Lung (tissue), 12 donors: ENCODE measurements around the gene TMEM151B. TPM values are rescaled to one million over a fixed set of nuclear protein-coding genes. Genes with fewer than 3 reads are reported as not detected.

Source experiments
- ATAC-seq: fragments of 200-7000 bp; cut with Tn5 transposase; one replicate; pipeline ENCODE4 v1.9.1; 2020; ENCODE audit warnings: moderate number of reproducible peaks; ENCODE audit not compliant: insufficient read depth, low FRiP score
- DNase-seq, 3 donors: peaks; one replicate each; pipeline ENCODE4 v3.0.0-alpha.2; 2013 to 2017
- H3K27ac ChIP-seq, 2 donors: one replicate each; pipeline ENCODE4 v1.5.1; 2013; ENCODE audit warnings: mild to moderate bottlenecking in 2 of 2, moderate library complexity in 2 of 2, control low read depth in 1 of 2, inconsistent platforms in 1 of 2, low read depth in 1 of 2, low read length in 1 of 2
- H3K27me3 ChIP-seq, 3 donors: one replicate each; pipeline ENCODE4 v1.5.1; 2013; ENCODE audit warnings: low read length in 2 of 3; ENCODE audit not compliant: control insufficient read depth in 3 of 3, insufficient read depth in 3 of 3
- H3K36me3 ChIP-seq, 4 donors: one replicate each; pipeline ENCODE4 v1.5.1; 2013; ENCODE audit warnings: low read length in 4 of 4, mild to moderate bottlenecking in 1 of 4, moderate library complexity in 1 of 4; ENCODE audit not compliant: control insufficient read depth in 4 of 4, insufficient read depth in 4 of 4
- H3K4me1 ChIP-seq, 5 donors: one replicate each; pipeline ENCODE4 v1.5.1; 2013; ENCODE audit warnings: low read length in 5 of 5, mild to moderate bottlenecking in 2 of 5, moderate library complexity in 1 of 5; ENCODE audit not compliant: control insufficient read depth in 5 of 5, insufficient read depth in 5 of 5
- H3K4me3 ChIP-seq: one replicate; pipeline ENCODE4 v1.5.1; 2013; ENCODE audit warnings: mild to moderate bottlenecking, control low read depth, moderate library complexity
- H3K9ac ChIP-seq, 2 donors: one replicate each; pipeline ENCODE4 v1.5.1; 2013; ENCODE audit warnings: low read length in 2 of 2, control low read depth in 1 of 2; ENCODE audit not compliant: insufficient read depth in 1 of 2
- H3K9me3 ChIP-seq, 4 donors: one replicate each; pipeline ENCODE4 v1.5.1; 2013; ENCODE audit warnings: low read length in 3 of 4, mild to moderate bottlenecking in 1 of 4, moderate library complexity in 1 of 4; ENCODE audit not compliant: control insufficient read depth in 4 of 4, insufficient read depth in 3 of 4
- WGBS, 2 donors: extraction: QIAGEN DNeasy Blood & Tissue Kit; methylation state at CpG; one replicate each; pipeline ENCODE4 v1.1.7; 2013; 5-methylcytosine and 5-hydroxymethylcytosine counted together
- polyA plus RNA-seq, 2 donors: library from polyadenylated mRNA; stranded (reverse); fragments of 200-250 nt; gene quantifications; one replicate each; pipeline ENCODE4 v1.2.1, GENCODE V29; 2013
- total RNA-seq, 2 donors: library from RNA; depleted of rRNA in 1 of 2; stranded (reverse); fragments of >200 nt in 1 of 2; gene quantifications; one replicate each; pipeline ENCODE4 v1.2.1, GENCODE V29; 2014 to 2021
- TF ChIP-seq, protein P1 (sequence below): IDR thresholded peaks from 2 replicates; pipeline ENCODE4 v1.5.1; 2012; ENCODE audit warnings: mild to moderate bottlenecking; ENCODE audit errors: control extremely low read depth, extremely low read depth
- donor health status: control.
- donor health status: control.
- donor health status: Bipolar disorder and iron deficiency.
- donor health status: healthy.
- donor health status: DM: yes; HTN: yes; CAD: no.

TMEM151B gene
- total and polyA plus RNA-seq, 4 donors, result 0.02 to 0.21 (median 0.08) TPM

DNA sequence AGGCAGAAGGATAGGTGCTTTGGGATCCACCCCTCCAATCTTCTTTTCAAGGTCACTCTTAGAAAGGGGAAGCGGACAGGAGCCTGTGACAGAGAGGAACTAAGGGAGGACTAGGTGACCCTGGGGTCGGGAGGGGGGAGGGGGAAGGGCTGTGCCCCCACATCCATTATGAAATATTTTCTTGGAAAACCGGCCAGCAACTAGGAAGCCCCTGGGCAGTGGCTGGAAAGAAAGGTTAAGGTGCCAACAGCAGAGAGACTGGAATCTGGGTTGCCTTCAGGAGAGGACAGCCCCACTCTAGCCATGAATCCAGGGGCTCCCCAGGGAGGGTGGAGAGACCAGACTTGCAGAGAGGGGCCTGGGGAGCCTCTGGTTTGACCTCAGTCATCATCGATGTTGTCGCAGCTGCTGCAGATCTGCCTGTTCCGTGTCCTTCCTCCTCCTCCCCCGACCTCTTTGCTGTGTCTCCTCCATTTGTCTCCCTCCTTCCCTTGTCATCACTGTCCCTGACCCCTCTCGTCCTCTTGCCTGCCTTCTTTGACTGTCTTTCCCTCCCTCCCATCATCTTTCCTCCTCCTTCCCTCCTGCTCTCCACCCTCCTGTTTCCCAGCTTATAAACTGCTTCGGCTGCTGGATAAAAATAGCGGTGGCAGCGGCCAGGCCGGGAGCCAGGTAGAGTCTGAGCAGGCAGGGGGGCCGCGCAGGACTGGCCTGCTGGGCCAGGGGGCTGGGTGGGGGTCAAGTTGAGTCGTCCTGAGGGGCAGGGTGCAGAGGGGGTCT lies 43.7 kb upstream of the TMEM151B start:
- Histone ChIP-seq H3K9ac (no peak overlapping the region), H3K9me3 (no peaks in the 10 kb centered on the region), H3K27ac (peak overlapping the region; percentile 10 to 87), H3K27me3 (no peaks in the 10 kb centered on the region), H3K36me3 (peaks cover 0 to 11% (median 1%) of the 10 kb centered on the region in 4 donors), H3K4me1 (peaks cover 8 to 28% (median 17%) of the 10 kb centered on the region in 5 donors), H3K4me3 (no peak overlapping the region)
- ATAC-seq, result no peak
- TF ChIP-seq, protein P1, sequence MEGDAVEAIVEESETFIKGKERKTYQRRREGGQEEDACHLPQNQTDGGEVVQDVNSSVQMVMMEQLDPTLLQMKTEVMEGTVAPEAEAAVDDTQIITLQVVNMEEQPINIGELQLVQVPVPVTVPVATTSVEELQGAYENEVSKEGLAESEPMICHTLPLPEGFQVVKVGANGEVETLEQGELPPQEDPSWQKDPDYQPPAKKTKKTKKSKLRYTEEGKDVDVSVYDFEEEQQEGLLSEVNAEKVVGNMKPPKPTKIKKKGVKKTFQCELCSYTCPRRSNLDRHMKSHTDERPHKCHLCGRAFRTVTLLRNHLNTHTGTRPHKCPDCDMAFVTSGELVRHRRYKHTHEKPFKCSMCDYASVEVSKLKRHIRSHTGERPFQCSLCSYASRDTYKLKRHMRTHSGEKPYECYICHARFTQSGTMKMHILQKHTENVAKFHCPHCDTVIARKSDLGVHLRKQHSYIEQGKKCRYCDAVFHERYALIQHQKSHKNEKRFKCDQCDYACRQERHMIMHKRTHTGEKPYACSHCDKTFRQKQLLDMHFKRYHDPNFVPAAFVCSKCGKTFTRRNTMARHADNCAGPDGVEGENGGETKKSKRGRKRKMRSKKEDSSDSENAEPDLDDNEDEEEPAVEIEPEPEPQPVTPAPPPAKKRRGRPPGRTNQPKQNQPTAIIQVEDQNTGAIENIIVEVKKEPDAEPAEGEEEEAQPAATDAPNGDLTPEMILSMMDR, result no peak
- DNase-seq, result no peak
- 60 to 63% methylated on average over 15 of the region's 15 CpGs for WGBS, 2 donors

DNA sequence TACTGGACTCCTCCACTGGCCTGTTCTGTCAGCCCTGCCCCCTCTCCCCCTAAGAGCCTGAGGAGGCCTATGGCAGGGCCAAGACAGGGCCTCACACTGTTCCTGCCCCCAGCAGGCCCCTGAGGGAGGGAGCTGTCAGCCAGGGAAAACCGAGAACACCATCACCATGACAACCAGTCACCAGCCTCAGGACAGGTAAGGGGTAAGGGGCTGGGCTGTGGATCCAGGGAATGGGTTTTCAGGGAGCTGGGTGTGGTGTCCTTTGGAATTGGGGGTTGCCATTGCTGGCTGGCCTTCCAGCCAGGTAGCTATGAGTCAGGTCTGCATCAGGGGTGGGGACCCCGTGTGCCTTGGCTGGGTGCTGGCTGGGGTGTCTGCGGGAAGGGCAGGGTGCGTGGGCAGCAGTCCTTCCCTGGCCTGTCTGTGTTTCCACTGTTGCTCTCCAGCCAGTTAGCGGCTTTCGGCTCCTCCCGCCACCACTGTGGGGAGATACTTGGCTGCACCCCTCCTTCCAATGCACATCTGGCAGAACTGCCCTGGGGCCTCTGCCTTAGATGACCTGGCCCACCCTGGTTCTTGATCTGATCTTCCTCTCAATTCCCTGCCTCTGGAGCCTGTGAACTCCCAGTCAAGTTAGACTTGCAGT lies 43.0 kb upstream of the TMEM151B start:
- TF ChIP-seq, protein P1, result no peak
- H3K9me3 ChIP-seq, result no peaks in the 10 kb centered on the region
- H3K9ac ChIP-seq, result no peak overlapping the region
- 81 to 91% methylated on average over 7 of the region's 7 CpGs for WGBS, 2 donors
- H3K27ac ChIP-seq, result peak overlapping the region; percentile 9 to 87
- DNase-seq (no peak), ATAC-seq (no peak)
- H3K4me3 ChIP-seq, result no peak overlapping the region
- H3K4me1 ChIP-seq, result peaks cover 8 to 24% (median 15%) of the 10 kb centered on the region in 5 donors
- peaks cover 0 to 16% (median 1%) of the 10 kb centered on the region in 4 donors for H3K36me3 ChIP-seq
- no peaks in the 10 kb centered on the region for H3K27me3 ChIP-seq

DNA sequence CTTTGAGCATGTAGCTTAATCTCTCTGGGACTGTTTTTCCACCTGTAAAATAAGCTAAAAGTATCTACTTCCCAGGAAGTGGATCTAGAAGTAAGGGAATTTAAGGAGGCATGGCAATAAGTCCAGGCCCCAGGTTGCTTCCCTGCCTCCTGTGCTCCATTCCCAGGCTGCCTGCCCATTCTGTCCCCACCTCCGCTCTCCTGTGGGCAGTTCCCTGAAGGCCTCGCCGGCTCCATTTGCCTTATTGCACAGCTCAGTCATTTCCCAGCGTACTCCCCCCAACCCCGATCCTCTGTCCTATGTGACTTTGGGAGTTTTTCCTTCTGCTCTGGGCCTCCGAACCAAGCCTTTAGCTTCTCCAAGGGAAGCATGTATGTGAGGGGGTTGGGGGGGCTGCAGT lies 42.2 kb upstream of the TMEM151B start:
- Histone ChIP-seq H3K36me3 (peaks cover 0 to 20% (median 1%) of the 10 kb centered on the region in 4 donors), H3K4me1 (peaks cover 7 to 19% (median 10%) of the 10 kb centered on the region in 5 donors), H3K9me3 (no peaks in the 10 kb centered on the region), H3K27me3 (no peaks in the 10 kb centered on the region), H3K4me3 (no peak overlapping the region), H3K9ac (no peak overlapping the region), H3K27ac (peak overlapping the region in 1 of 2 donors; percentile 87)
- TF ChIP-seq, protein P1, result no peak
- WGBS, 2 donors, result 81 to 85% methylated on average over 6 of the region's 6 CpGs
- ATAC-seq (no peak), DNase-seq (no peak)
